GM12874 (cell line): ENCODE measurements around the gene PSME3IP1.

Experiments
- CTCF ChIP-seq: IDR thresholded peaks from 2 replicates; pipeline ENCODE4 v1.5.1; 2011; ENCODE audit warnings: low read depth, mild to moderate bottlenecking, control low read depth, low read length, moderate library complexity; ENCODE audit not compliant: insufficient read depth

PSME3IP1 gene

GRCh38 chr16:57137043-57137442 is 48.8 kb downstream of the PSME3IP1 start:
- TF ChIP-seq CTCF, result no peak

- TF ChIP-seq CTCF, result no peak
These were observed 50.9 kb downstream of the PSME3IP1 start for GRCh38 chr16:57134982-57135381.

- no peak for TF ChIP-seq CTCF
These were observed 52.0 kb downstream of the PSME3IP1 start for GRCh38 chr16:57133886-57134285.

- no peak for TF ChIP-seq CTCF
These were observed 52.8 kb downstream of the PSME3IP1 start for GRCh38 chr16:57133031-57133430.

- no peak for TF ChIP-seq CTCF
These were observed 53.4 kb downstream of the PSME3IP1 start for GRCh38 chr16:57132470-57132869.

GRCh38 chr16:57131351-57131970 is 54.4 kb downstream of the PSME3IP1 start:
- no peak for TF ChIP-seq CTCF

GRCh38 chr16:57130950-57131321 is 54.9 kb downstream of the PSME3IP1 start:
- no peak for TF ChIP-seq CTCF
